Endothelial cell of umbilical vein (primary cell): ENCODE data around the gene OST4.

ENCODE experiments used
- JUN ChIP-seq: IDR thresholded peaks from 2 replicates; pipeline ENCODE4 v1.6.1; 2011; ENCODE audit warnings: borderline replicate concordance, low read depth; ENCODE audit not compliant: insufficient read length, insufficient read depth
- POLR2A ChIP-seq: IDR thresholded peaks from 2 replicates; pipeline ENCODE4 v1.6.1; 2012; ENCODE audit warnings: low read depth, mild to moderate bottlenecking, control low read depth, low read length
- TF ChIP-seq, protein P1 (sequence below), 2 donors: IDR thresholded peaks; 1 replicate in 1 of 2; 2 replicates in 1 of 2; pipeline ENCODE4 v1.5.1; 2011; ENCODE audit warnings: low read length in 2 of 2, mild to moderate bottlenecking in 2 of 2, moderate library complexity in 2 of 2, control low read depth in 1 of 2, inconsistent platforms in 1 of 2, low read depth in 1 of 2; ENCODE audit not compliant: insufficient read depth in 1 of 2; ENCODE audit errors: extremely low read depth in 1 of 2
- TF ChIP-seq, protein P2 (sequence below): IDR thresholded peaks from 2 replicates; pipeline ENCODE4 v1.6.1; 2011; ENCODE audit not compliant: insufficient read depth, insufficient read length

- TF ChIP-seq, protein P1, sequence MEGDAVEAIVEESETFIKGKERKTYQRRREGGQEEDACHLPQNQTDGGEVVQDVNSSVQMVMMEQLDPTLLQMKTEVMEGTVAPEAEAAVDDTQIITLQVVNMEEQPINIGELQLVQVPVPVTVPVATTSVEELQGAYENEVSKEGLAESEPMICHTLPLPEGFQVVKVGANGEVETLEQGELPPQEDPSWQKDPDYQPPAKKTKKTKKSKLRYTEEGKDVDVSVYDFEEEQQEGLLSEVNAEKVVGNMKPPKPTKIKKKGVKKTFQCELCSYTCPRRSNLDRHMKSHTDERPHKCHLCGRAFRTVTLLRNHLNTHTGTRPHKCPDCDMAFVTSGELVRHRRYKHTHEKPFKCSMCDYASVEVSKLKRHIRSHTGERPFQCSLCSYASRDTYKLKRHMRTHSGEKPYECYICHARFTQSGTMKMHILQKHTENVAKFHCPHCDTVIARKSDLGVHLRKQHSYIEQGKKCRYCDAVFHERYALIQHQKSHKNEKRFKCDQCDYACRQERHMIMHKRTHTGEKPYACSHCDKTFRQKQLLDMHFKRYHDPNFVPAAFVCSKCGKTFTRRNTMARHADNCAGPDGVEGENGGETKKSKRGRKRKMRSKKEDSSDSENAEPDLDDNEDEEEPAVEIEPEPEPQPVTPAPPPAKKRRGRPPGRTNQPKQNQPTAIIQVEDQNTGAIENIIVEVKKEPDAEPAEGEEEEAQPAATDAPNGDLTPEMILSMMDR (IDR thresholded peaks at IDR 0.05; ENCODE audit: extremely low read depth in 1 of 2, insufficient read depth in 1 of 2, low read depth in 1 of 2, low read length in 2 of 2) = no peak
- TF ChIP-seq POLR2A (no peak), JUN (no peak)
- TF ChIP-seq, protein P2, sequence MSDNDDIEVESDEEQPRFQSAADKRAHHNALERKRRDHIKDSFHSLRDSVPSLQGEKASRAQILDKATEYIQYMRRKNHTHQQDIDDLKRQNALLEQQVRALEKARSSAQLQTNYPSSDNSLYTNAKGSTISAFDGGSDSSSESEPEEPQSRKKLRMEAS = no peak
Measured at GRCh38 chr2:27065128-27065527, 6.3 kb downstream of the OST4 start.
